Measurements from ENCODE around the gene NUDT3. TPM values are rescaled to one million over a fixed set of nuclear protein-coding genes. Genes with fewer than 3 reads are reported as not detected.

Gene NUDT3
- total RNA-seq, 2 donors from 2014 or later = 11.9 to 16.2 TPM

DNA sequence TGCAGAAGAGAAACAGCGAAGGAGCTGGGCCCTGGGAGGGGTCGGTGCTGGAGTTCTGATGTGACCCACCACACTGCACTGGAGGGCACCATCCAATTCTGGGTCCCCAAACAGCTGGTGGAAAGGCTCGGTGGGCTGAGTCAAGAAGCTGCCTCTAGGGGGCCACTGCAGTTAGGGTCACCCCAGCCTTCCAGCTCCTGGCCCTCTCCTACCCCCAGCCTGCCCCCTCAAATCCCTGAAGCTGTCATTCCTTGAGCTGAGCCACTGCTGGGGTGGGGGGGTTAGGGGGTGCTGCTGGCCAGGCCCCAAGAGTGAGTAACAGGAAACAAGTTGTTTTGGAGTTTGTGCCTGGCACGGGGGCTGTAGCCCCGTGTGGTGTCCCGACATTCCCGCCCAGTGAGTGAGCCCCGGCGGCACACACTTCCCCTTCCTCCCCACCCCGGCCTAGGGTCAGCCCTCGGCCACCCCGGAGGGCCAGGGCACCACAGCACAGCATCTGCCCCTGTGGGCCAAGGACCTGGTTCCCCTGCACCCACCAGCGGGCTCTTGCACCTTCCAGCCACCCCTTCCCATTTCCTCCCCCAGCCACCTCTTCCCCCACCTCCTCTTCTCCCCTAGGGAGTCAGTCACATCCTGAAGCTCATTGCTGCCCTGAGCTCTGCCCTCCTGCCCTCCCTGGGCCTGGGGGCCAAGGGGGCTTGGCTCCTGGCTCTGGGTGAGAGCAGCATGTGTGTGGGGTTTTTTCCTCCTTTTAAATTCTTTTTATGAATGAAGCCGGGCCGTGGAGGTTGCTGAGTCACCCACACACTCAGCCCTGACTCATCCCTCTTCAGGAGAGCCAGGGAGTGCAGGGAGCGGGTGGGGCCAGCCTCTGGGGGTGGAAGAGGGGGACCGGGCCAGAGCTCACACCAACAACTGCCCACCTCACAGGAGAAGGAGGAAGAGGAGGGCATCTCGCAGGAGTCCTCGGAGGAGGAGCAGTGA, 148.3 kb downstream of the NUDT3 start:
- peak; percentile 56 for DNase-seq
- intact Hi-C loops (cut with DNase I) = no loop called here
- TF ChIP-seq, protein P1, sequence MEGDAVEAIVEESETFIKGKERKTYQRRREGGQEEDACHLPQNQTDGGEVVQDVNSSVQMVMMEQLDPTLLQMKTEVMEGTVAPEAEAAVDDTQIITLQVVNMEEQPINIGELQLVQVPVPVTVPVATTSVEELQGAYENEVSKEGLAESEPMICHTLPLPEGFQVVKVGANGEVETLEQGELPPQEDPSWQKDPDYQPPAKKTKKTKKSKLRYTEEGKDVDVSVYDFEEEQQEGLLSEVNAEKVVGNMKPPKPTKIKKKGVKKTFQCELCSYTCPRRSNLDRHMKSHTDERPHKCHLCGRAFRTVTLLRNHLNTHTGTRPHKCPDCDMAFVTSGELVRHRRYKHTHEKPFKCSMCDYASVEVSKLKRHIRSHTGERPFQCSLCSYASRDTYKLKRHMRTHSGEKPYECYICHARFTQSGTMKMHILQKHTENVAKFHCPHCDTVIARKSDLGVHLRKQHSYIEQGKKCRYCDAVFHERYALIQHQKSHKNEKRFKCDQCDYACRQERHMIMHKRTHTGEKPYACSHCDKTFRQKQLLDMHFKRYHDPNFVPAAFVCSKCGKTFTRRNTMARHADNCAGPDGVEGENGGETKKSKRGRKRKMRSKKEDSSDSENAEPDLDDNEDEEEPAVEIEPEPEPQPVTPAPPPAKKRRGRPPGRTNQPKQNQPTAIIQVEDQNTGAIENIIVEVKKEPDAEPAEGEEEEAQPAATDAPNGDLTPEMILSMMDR (IDR thresholded peaks at IDR 0.05) = no peak
- Histone ChIP-seq H3K36me3 (no peaks in the 10 kb centered on the region), H3K4me3 (no peak overlapping the region), H3K27me3 (no peaks in the 10 kb centered on the region), H3K9me3 (no peaks in the 10 kb centered on the region), H3K9ac (ENCODE audit: low read depth in 2 of 2, low read length in 2 of 2) (peak overlapping the region in 1 of 2 donors; percentile 8), H3K27ac (no peak overlapping the region), H3K4me1 (peaks cover 3% of the 10 kb centered on the region)

- Histone ChIP-seq H3K9me3 (no peaks in the 10 kb centered on the region), H3K9ac (ENCODE audit: low read depth in 2 of 2, low read length in 2 of 2) (no peak overlapping the region), H3K27ac (no peak overlapping the region), H3K36me3 (no peaks in the 10 kb centered on the region), H3K27me3 (no peaks in the 10 kb centered on the region), H3K4me3 (no peak overlapping the region), H3K4me1 (peaks cover 3% of the 10 kb centered on the region)
- DNase-seq = no peak
- TF ChIP-seq, protein P1 (IDR thresholded peaks at IDR 0.05) = no peak
- intact Hi-C loops (cut with DNase I) = no loop called here
Observed at GRCh38 chr6:34243131-34243771, 149.2 kb downstream of the NUDT3 start.

- H3K9me3 ChIP-seq = no peaks in the 10 kb centered on the region
- no peaks in the 10 kb centered on the region for H3K36me3 ChIP-seq
- H3K9ac ChIP-seq (ENCODE audit: low read depth in 2 of 2, low read length in 2 of 2) = no peak overlapping the region
- TF ChIP-seq, protein P1 (IDR thresholded peaks at IDR 0.05) = no peak
- intact Hi-C loops (cut with DNase I) = no loop called here
- no peaks in the 10 kb centered on the region for H3K4me1 ChIP-seq
- no peak overlapping the region for H3K27ac ChIP-seq
- no peak for DNase-seq
- no peak overlapping the region for H3K4me3 ChIP-seq
- no peaks in the 10 kb centered on the region for H3K27me3 ChIP-seq
Observed at GRCh38 chr6:34242252-34243130, 150.0 kb downstream of the NUDT3 start.

GRCh38 chr6:34241351-34242215, 150.9 kb downstream of the NUDT3 start:
- no peaks in the 10 kb centered on the region for H3K27me3 ChIP-seq
- H3K36me3 ChIP-seq = no peaks in the 10 kb centered on the region
- H3K27ac ChIP-seq = no peak overlapping the region
- no peaks in the 10 kb centered on the region for H3K4me1 ChIP-seq
- TF ChIP-seq, protein P1 (IDR thresholded peaks at IDR 0.05) = no peak
- H3K9ac ChIP-seq (ENCODE audit: low read depth in 2 of 2, low read length in 2 of 2) = no peak overlapping the region
- DNase-seq = no peak
- no peaks in the 10 kb centered on the region for H3K9me3 ChIP-seq
- intact Hi-C loops (cut with DNase I) = no loop called here
- no peak overlapping the region for H3K4me3 ChIP-seq

Data from colonic mucosa (tissue), 4 donors.